ENCODE measurements around the gene SLC22A17. TPM values are rescaled to one million over a fixed set of nuclear protein-coding genes. Genes with fewer than 3 reads are reported as not detected.

The SLC22A17 gene
- total and polyA plus RNA-seq, 2 of the 4 experiments (the other 2 are of a cell fraction): 6.6 to 36.0 TPM

DNA sequence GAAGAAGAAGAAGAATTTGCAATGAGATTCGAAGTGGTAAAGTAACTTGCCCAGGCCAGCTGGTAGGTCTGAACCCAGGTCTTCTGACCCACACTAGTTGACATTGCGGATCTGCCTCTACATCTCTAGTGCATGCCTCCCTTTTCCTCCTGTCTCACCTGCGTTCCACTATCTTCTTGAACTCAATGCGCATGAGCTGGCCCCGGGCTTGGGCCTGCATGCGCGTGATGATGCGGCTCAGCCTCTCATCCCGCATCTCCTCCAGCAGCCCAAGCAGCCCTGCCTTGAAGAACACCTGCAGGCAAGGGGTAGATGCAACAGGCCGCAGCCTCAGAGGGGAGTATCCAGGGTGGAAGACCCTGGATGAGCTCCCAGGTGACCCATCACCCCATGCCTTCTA lies 43.4 kb upstream of the SLC22A17 start:
- H3K36me3 ChIP-seq (ENCODE audit: control insufficient read depth, insufficient read depth, low read length): no peaks in the 10 kb centered on the region
- no peak overlapping the region for H3K18ac ChIP-seq (ENCODE audit: low read depth, low read length)
- dilution Hi-C loops (cut with HindIII; ENCODE audit: low sequenced_read_pairs, unreplicated experiment): no loop called here
- H2AK5ac ChIP-seq (ENCODE audit: low read depth, low read length): no peak overlapping the region
- BruUV-seq (replicated peaks): no TSS peak
- no peaks in the 10 kb centered on the region for H3K9me3 ChIP-seq (ENCODE audit: control insufficient read depth, insufficient read depth, low read length)
- H3K56ac ChIP-seq (ENCODE audit: extremely low read depth, insufficient read depth, low read length): no peak overlapping the region
- no peak overlapping the region for H2AFZ ChIP-seq (replicated peaks; ENCODE audit: low read length, poor library complexity)
- no peak overlapping the region for H3K4me3 ChIP-seq (ENCODE audit: insufficient read depth, low read depth, low read length)
- WGBS, 2 experiments (ENCODE audit: extremely low coverage in 2 of 2, insufficient read length in 1 of 2): 75% methylated on average over 7 of the region's 10 CpGs; no CpG with 5 or more reads in 1 of the 2 experiments
- no peak overlapping the region for H3K4ac ChIP-seq (ENCODE audit: low read depth, low read length)
- no peak overlapping the region for H4K5ac ChIP-seq (ENCODE audit: low read depth, low read length)
- in situ Hi-C loops (cut with MboI; ENCODE audit: low sequenced_read_pairs): no loop called here
- H4K8ac ChIP-seq (ENCODE audit: low read depth in 2 of 2, low read length in 2 of 2): no peak overlapping the region
- DNase-seq (no peak), ATAC-seq (ENCODE audit: low read depth) (no peak)
- H4K20me1 ChIP-seq (ENCODE audit: insufficient read depth, low read length): no peaks in the 10 kb centered on the region
- H3K14ac ChIP-seq (replicated peaks; ENCODE audit: low read depth, low read length): no peak overlapping the region
- no peak overlapping the region for H4K91ac ChIP-seq (ENCODE audit: insufficient read depth, low read depth, low read length)
- TF ChIP-seq NFE2L2 (IDR thresholded peaks at IDR 0.05; ENCODE audit: low read depth, low read length) (no peak), BHLHE40 (IDR thresholded peaks at IDR 0.05; ENCODE audit: low read depth, low read length) (no peak), USF2 (IDR thresholded peaks at IDR 0.05; ENCODE audit: low read depth, low read length) (no peak), ELK1 (IDR thresholded peaks at IDR 0.05; ENCODE audit: borderline replicate concordance, low read depth, low read length) (no peak), MXI1 (IDR thresholded peaks at IDR 0.05; ENCODE audit: borderline replicate concordance, low read depth, low read length) (no peak), CEBPB (IDR thresholded peaks at IDR 0.05; ENCODE audit: low read depth, low read length) (no peak), RAD21 (IDR thresholded peaks at IDR 0.05; ENCODE audit: low read length) (no peak), MAFK (IDR thresholded peaks at IDR 0.05; ENCODE audit: low read depth, low read length) (no peak), FOS (IDR thresholded peaks at IDR 0.05; ENCODE audit: low read depth, low read length) (no peak)
- H2AK9ac ChIP-seq (replicated peaks; ENCODE audit: low read depth, low read length, poor library complexity): peak overlapping the region; percentile 42
- H2BK5ac ChIP-seq (ENCODE audit: low read depth, low read length, poor library complexity, severe bottlenecking): no peak overlapping the region
- H3K9me1 ChIP-seq (ENCODE audit: insufficient read depth, low read length): no peaks in the 10 kb centered on the region
- no peak overlapping the region for H2BK15ac ChIP-seq (ENCODE audit: low read depth, low read length)
- intact Hi-C loops (cut with micrococcal nuclease): no loop called here
- no peaks in the 10 kb centered on the region for H3K4me1 ChIP-seq (ENCODE audit: control insufficient read depth, insufficient read depth, low read length)
- no peak overlapping the region for H2BK120ac ChIP-seq (ENCODE audit: low read depth, low read length)
- H2BK20ac ChIP-seq (ENCODE audit: low read depth, low read length): no peak overlapping the region
- no peak overlapping the region for H3K27ac ChIP-seq (ENCODE audit: insufficient read depth, low read length)
- POLR2A ChIA-PET (ENCODE audit: unreplicated experiment): no interaction called here
- no peaks in the 10 kb centered on the region for H3K79me1 ChIP-seq (ENCODE audit: low read depth in 1 of 2, low read length in 2 of 2)
- no peak overlapping the region for H3K4me2 ChIP-seq (ENCODE audit: low read depth, low read length)
- H3K9ac ChIP-seq (ENCODE audit: low read depth, low read length): no peak overlapping the region
- peaks cover 13% of the 10 kb centered on the region for H3K27me3 ChIP-seq (ENCODE audit: control insufficient read depth, insufficient read depth, low read length)
- CTCF ChIA-PET: no interaction called here
- no peak overlapping the region for H3K23ac ChIP-seq (ENCODE audit: low read depth, low read length)
